Measurements from ENCODE around the gene VEPH1. TPM values are rescaled to one million over a fixed set of nuclear protein-coding genes. Genes with fewer than 3 reads are reported as not detected.

Gene VEPH1
- total RNA-seq, 1 experiment from 2014 or later: 0.32 TPM

GRCh38 chr3:157274644-157275137, 228.5 kb downstream of the VEPH1 start:
- H3K27ac ChIP-seq (ENCODE audit: low read depth, low read length, poor library complexity, severe bottlenecking): no peak overlapping the region
- H3K4me3 ChIP-seq (ENCODE audit: low read depth, low read length, poor library complexity, severe bottlenecking): no peak overlapping the region
- intact Hi-C loops (cut with micrococcal nuclease; ENCODE audit: unreplicated experiment): no loop called here
- POLR2A ChIA-PET (ENCODE audit: low non-redundant PET): no interaction called here
- TF ChIP-seq CTCF (conservative IDR thresholded peaks at IDR 0.05; ENCODE audit: low read depth, low read length): no peak
- TF ChIP-seq EZH2 (IDR thresholded peaks at IDR 0.05; ENCODE audit: borderline replicate concordance, low read depth, low read length, poor library complexity, severe bottlenecking): no peak
- H3K9me3 ChIP-seq (ENCODE audit: low read depth, low read length, poor library complexity, severe bottlenecking): no peaks in the 10 kb centered on the region
- CTCF ChIA-PET: no interaction called here
- no TSS peak for BruUV-seq (replicated peaks)
- H3K27me3 ChIP-seq (replicated peaks; ENCODE audit: insufficient read depth, low read depth, low read length, poor library complexity): no peaks in the 10 kb centered on the region
- no peaks in the 10 kb centered on the region for H3K4me1 ChIP-seq (ENCODE audit: insufficient read depth, low read length, poor library complexity, severe bottlenecking)
- H3K36me3 ChIP-seq (ENCODE audit: insufficient read depth, low read length, poor library complexity, severe bottlenecking): no peaks in the 10 kb centered on the region
- DNase-seq (ENCODE audit: low spot score): peak; percentile 25

GRCh38 chr3:157271283-157271882, 231.8 kb downstream of the VEPH1 start:
- ChIA-PET CTCF (no interaction called here), POLR2A (ENCODE audit: low non-redundant PET) (interaction anchor here (0.7 kb wide), 1 partner anchor 8 kb away, joined by 3 read pairs; no protein-coding TSS in a partner anchor)
- Histone ChIP-seq H3K27me3 (replicated peaks; ENCODE audit: insufficient read depth, low read depth, low read length, poor library complexity) (no peaks in the 10 kb centered on the region), H3K9me3 (ENCODE audit: low read depth, low read length, poor library complexity, severe bottlenecking) (no peaks in the 10 kb centered on the region), H3K36me3 (ENCODE audit: insufficient read depth, low read length, poor library complexity, severe bottlenecking) (no peaks in the 10 kb centered on the region), H3K27ac (ENCODE audit: low read depth, low read length, poor library complexity, severe bottlenecking) (no peak overlapping the region), H3K4me3 (ENCODE audit: low read depth, low read length, poor library complexity, severe bottlenecking) (no peak overlapping the region), H3K4me1 (ENCODE audit: insufficient read depth, low read length, poor library complexity, severe bottlenecking) (no peaks in the 10 kb centered on the region)
- BruUV-seq (replicated peaks): no TSS peak
- intact Hi-C loops (cut with micrococcal nuclease; ENCODE audit: unreplicated experiment): no loop called here
- TF ChIP-seq CTCF (conservative IDR thresholded peaks at IDR 0.05; ENCODE audit: low read depth, low read length): no peak
- TF ChIP-seq EZH2 (IDR thresholded peaks at IDR 0.05; ENCODE audit: borderline replicate concordance, low read depth, low read length, poor library complexity, severe bottlenecking): no peak
- no peak for DNase-seq (ENCODE audit: low spot score)

- intact Hi-C loops (cut with micrococcal nuclease; ENCODE audit: unreplicated experiment): no loop called here
- ChIA-PET CTCF (no interaction called here), POLR2A (ENCODE audit: low non-redundant PET) (no interaction called here)
- H3K27ac ChIP-seq (ENCODE audit: low read depth, low read length, poor library complexity, severe bottlenecking): no peak overlapping the region
- DNase-seq (ENCODE audit: low spot score): no peak
- no peaks in the 10 kb centered on the region for H3K36me3 ChIP-seq (ENCODE audit: insufficient read depth, low read length, poor library complexity, severe bottlenecking)
- H3K4me1 ChIP-seq (ENCODE audit: insufficient read depth, low read length, poor library complexity, severe bottlenecking): no peaks in the 10 kb centered on the region
- H3K4me3 ChIP-seq (ENCODE audit: low read depth, low read length, poor library complexity, severe bottlenecking): no peak overlapping the region
- TF ChIP-seq CTCF (conservative IDR thresholded peaks at IDR 0.05; ENCODE audit: low read depth, low read length): no peak
- no peak for TF ChIP-seq EZH2 (IDR thresholded peaks at IDR 0.05; ENCODE audit: borderline replicate concordance, low read depth, low read length, poor library complexity, severe bottlenecking)
- H3K27me3 ChIP-seq (replicated peaks; ENCODE audit: insufficient read depth, low read depth, low read length, poor library complexity): no peaks in the 10 kb centered on the region
- H3K9me3 ChIP-seq (ENCODE audit: low read depth, low read length, poor library complexity, severe bottlenecking): no peaks in the 10 kb centered on the region
- BruUV-seq (replicated peaks): no TSS peak
Measured at GRCh38 chr3:157268026-157268425, 235.2 kb downstream of the VEPH1 start.

All from A673 (cell line).